ENCODE data around the gene SMOC1.
"Not testable (repeated sequence)": the region's sequence is repeated elsewhere in the genome, so short reads cannot be mapped to it uniquely, and the experiment has no call there.

- TF ChIP-seq EZH2, CTCF (IDR thresholded peaks at IDR 0.05): not testable (repeated sequence)
Observed at GRCh38 chr14:69903046-69903445, 23.8 kb downstream of the SMOC1 start.
